ENCODE results near the gene MCOLN1.
"Not testable (repeated sequence)": the region's sequence is repeated elsewhere in the genome, so short reads cannot be mapped to it uniquely, and the experiment has no call there.

The MCOLN1 gene

DNA sequence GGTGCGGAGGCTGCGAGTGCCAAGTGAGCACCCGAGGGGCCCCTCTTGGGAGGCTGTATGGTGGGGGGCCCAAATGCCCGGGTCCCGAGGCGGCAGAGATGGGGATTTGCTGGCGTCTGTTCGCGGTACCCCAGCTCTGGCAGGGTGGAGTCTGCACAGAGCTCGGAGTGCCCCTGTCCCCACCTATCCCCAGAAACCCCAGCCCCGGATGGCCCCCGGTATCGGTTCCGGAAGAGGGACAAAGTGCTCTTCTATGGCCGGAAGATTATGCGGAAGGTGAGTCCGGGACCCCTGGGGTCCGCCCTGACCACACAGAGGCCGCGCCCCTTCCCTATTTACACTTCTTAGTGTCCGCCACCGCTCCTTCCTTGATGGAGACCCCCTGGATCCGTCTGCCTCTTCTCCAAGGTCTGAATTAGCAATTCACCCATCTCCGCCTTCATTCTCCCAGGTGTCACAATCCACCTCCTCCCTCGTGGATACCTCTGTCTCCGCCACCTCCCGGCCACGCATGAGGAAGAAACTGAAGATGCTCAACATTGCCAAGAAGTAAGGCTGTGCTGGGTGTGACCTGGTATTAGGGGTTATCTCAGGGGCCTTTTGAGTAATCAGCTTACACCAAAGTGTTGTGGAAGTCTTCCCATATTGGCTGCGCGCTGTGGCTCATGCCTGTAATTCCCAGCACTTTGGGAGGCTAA is 13.7 kb downstream of the MCOLN1 start:
- DNase-seq: peak; percentile 78 to 79

DNA sequence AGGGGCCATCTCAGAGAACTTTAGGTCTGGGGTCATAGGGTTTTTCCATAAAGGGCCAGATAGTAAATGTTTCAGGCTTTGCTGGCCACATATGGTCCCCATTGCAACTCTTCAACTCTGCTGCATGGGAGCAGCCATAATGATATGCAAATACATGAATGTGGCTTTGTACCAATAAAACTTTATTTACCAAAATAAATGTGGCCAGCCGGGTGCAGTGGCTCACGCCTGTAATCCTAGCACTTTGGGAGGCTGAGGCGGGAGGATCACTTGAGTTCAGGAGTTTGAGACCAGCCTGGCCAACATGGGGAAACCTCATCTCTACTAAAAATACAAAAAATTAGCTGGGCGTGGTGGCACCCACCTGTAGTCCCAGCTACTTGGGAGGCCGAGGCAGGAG is 16.6 kb downstream of the MCOLN1 start:
- not testable (repeated sequence) for DNase-seq

More for the DNA sequence above, 13.7 kb downstream of the MCOLN1 start:
- TF ChIP-seq POLR2A (IDR thresholded peaks at IDR 0.05; ENCODE audit: low read length) (peak; percentile 35), GATA1 (IDR thresholded peaks at IDR 0.05; ENCODE audit: low read depth, low read length) (no peak)

GRCh38 chr19:7539827-7540425 is 17.5 kb downstream of the MCOLN1 start:
- DNase-seq: no peak
- TF ChIP-seq POLR2A (IDR thresholded peaks at IDR 0.05; ENCODE audit: low read length) (no peak), GATA1 (IDR thresholded peaks at IDR 0.05; ENCODE audit: low read depth, low read length) (no peak)

GRCh38 chr19:7540761-7541474 is 18.5 kb downstream of the MCOLN1 start:
- DNase-seq: peak; percentile 95
- TF ChIP-seq POLR2A (IDR thresholded peaks at IDR 0.05; ENCODE audit: low read length) (no peak), GATA1 (IDR thresholded peaks at IDR 0.05; ENCODE audit: low read depth, low read length) (no peak)

- DNase-seq: no peak
- TF ChIP-seq GATA1 (IDR thresholded peaks at IDR 0.05; ENCODE audit: low read depth, low read length) (no peak), POLR2A (IDR thresholded peaks at IDR 0.05; ENCODE audit: low read length) (no peak)
Observed at GRCh38 chr19:7541475-7541824, 19.0 kb downstream of the MCOLN1 start.

DNA sequence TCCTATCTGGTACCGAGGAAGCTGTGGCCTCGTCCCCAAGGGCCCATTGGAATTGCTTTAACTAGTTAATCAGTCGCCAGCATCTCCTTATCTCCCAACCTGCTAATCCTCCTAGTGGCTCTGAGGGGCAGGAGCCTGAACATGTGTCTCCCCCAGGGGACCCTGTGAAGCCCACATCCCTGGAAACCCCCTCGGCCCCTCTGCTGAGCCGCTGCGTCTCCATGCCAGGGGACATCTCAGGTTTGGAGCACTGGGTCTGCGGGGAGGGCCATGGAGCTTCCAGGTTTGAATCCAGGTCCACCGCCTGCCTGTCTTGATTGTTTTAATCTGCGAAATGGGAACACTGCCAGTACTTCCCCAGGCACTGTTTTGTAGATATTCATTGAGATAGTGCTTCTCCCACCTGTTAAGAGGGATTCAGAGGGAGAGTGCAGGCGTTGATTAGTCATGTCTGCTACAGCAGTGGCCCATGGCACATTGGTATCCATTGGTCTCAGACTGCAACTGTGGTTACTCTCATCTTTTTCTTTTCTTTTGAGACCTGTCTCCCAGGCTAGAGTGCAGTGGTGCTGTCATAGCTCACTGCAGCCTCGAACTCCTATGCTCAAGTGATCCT is 19.5 kb downstream of the MCOLN1 start:
- TF ChIP-seq GATA1 (IDR thresholded peaks at IDR 0.05; ENCODE audit: low read depth, low read length) (no peak), POLR2A (IDR thresholded peaks at IDR 0.05; ENCODE audit: low read length) (no peak)
- DNase-seq: no peak

DNA sequence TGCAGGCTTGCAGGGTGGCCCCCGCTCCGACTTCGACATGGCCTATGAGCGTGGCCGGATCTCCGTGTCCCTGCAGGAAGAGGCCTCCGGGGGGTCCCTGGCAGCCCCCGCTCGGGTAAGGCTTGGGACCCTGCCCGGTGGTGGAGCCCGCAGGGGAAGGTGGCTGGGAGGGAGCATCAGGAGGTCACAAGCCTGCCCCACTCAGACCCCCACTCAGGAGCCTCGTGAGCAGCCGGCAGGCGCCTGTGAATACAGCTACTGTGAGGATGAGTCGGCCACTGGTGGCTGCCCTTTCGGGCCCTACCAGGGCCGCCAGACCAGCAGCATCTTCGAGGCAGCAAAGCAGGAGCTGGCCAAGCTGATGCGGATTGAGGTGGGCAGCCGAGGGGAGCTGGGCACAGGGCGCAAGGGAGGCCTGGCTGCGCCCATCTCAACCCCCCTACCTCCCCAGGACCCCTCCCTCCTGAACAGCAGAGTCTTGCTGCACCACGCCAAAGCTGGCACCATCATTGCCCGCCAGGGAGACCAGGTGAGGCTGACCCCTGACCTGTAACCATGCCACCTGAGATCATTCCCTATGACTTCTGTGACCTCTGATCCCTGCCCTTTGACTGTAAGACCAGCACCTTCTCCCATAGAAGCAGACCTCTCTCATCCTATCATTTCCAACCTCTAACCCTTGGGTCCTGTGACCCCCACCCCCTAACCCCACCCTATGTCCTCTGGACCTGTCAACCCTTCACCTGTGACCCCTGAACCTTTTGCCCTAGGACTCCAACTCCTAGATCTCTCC is 20.3 kb downstream of the MCOLN1 start:
- TF ChIP-seq POLR2A (IDR thresholded peaks at IDR 0.05; ENCODE audit: low read length) (no peak), GATA1 (IDR thresholded peaks at IDR 0.05; ENCODE audit: low read depth, low read length) (no peak)
- no peak for DNase-seq

DNA sequence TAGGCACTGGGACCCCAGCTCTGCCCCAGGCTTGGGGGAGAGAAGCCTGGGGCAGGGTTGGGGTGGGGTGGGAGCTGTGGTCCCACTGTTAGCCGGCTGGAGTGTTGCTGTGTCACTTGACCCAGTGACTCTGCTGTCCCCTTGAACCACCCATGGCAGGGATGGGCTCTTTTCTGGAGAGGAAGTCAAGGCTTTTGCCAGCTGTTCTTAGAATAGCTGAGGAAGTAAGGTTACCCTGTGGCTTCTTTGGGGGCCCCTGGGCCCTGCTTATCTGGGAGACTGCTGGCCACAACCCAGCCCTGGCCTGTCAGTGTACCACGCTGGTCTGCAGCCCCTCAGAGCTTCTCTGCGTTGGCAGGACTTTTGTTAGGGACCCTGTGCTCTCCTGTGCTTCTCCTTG is 22.2 kb downstream of the MCOLN1 start:
- DNase-seq: peak; percentile 62 to 68

DNA sequence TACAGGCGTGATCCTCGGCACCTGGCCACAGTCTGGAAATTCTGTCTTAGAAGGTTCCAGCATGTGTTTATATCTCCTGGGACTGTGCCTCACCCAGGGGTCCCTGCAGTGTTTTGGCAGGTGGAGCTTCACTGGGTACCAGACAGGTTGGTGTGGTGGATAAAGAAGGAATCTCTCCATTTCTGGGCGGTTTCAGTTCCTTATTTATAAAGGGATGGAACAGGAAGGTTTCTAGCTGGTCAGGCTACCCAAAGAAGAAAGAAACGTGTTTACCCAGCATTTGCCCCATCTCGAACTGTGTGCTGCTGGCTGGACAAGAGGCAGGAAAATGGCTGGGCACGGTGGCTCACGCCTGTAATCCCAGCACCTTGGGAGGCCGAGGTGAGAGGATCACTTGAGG is 22.9 kb downstream of the MCOLN1 start:
- TF ChIP-seq GATA1 (IDR thresholded peaks at IDR 0.05; ENCODE audit: low read depth, low read length) (no peak), POLR2A (IDR thresholded peaks at IDR 0.05; ENCODE audit: low read length) (no peak)
- DNase-seq: no peak

More for the DNA sequence above, 22.2 kb downstream of the MCOLN1 start:
- TF ChIP-seq POLR2A (IDR thresholded peaks at IDR 0.05; ENCODE audit: low read length) (no peak), GATA1 (IDR thresholded peaks at IDR 0.05; ENCODE audit: low read depth, low read length) (no peak)

GRCh38 chr19:7545904-7546303 is 23.5 kb downstream of the MCOLN1 start:
- DNase-seq: no peak
- TF ChIP-seq POLR2A (IDR thresholded peaks at IDR 0.05; ENCODE audit: low read length) (no peak), GATA1 (IDR thresholded peaks at IDR 0.05; ENCODE audit: low read depth, low read length) (no peak)

- no peak for TF ChIP-seq GATA1 (IDR thresholded peaks at IDR 0.05; ENCODE audit: low read depth, low read length)
- no peak for TF ChIP-seq POLR2A (IDR thresholded peaks at IDR 0.05; ENCODE audit: low read length)
- no peak for DNase-seq
Observed at GRCh38 chr19:7547159-7547558, 24.7 kb downstream of the MCOLN1 start.

DNA sequence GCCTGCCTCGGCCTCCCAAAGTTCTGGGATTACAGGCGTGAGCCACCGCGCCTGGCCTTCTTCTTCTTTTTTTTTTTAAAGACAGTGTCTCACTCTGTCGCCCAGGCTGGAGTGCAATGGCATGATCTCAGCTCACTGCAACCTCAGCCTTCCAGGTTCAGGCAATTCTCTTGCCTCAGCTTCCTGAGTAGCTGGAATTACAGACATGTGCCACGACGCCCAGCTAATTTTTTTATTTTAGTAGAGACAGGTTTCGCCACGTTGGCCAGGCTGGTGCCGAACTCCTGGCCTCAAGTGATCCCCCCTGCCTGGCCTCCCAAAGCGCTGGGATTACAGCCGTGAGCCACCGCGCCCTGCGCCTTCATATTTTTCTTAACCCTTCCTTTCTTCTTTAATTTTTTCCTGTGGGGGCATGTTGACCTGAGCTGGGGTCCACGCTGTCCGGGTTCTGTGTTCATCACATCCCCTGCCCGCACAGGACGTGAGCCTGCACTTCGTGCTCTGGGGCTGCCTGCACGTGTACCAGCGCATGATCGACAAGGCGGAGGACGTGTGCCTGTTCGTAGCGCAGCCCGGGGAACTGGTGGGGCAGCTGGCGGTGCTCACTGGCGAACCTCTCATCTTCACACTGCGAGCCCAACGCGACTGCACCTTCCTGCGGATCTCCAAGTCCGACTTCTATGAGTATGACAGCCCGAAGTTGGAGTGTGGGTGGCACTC is 27.2 kb downstream of the MCOLN1 start:
- no peak for TF ChIP-seq POLR2A (IDR thresholded peaks at IDR 0.05; ENCODE audit: low read length)
- TF ChIP-seq GATA1 (IDR thresholded peaks at IDR 0.05; ENCODE audit: low read depth, low read length): no peak
- DNase-seq: no peak

GRCh38 chr19:7550169-7550770 is 27.8 kb downstream of the MCOLN1 start:
- TF ChIP-seq GATA1 (IDR thresholded peaks at IDR 0.05; ENCODE audit: low read depth, low read length) (no peak), POLR2A (IDR thresholded peaks at IDR 0.05; ENCODE audit: low read length) (no peak)
- no peak for DNase-seq
